GM12874 (cell line): ENCODE results near the gene SMIM24.
A peak's percentile ranks its signal among the peaks of the same experiment; 100 is the strongest.

ENCODE experiments used
- TF ChIP-seq, protein P1 (sequence below): IDR thresholded peaks from 2 replicates; pipeline ENCODE4 v1.5.1; 2011; ENCODE audit warnings: low read depth, mild to moderate bottlenecking, control low read depth, low read length, moderate library complexity; ENCODE audit not compliant: insufficient read depth

The SMIM24 gene

DNA sequence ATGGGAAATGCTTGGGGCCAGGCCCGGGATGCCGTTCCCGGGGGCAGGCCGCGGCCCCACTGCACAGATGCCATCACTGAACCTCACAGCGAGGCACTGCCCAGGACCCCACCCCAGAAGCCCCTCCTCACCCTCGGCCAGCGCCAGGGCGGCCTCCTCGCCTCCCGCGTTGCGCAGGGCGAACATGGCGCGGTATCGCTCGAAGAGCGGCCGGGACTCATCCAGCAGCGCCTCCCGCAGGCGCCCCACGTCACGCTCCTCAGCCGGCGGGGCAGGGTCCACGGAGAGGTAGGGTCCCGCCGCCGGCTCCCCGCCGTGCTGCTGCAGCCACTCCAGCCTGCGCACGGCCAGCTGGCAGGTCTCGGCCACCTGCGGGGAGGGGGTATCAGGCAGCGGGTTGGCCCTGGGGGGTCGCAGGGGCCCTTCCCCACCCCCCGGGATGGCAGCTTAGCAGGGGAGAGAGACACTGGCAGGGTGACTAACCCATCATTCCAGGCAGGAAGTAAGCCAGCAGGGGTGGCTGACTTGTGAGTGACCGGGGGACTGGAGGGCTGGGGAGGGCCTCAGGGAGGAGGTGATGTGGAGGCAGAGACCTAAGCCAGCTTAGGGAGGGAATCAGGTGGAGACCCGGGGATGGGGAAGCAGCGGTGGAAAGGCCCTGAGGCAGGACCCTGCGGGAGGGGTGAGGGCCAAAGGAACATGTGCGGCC is 12.0 kb upstream of the SMIM24 start:
- TF ChIP-seq, protein P1, sequence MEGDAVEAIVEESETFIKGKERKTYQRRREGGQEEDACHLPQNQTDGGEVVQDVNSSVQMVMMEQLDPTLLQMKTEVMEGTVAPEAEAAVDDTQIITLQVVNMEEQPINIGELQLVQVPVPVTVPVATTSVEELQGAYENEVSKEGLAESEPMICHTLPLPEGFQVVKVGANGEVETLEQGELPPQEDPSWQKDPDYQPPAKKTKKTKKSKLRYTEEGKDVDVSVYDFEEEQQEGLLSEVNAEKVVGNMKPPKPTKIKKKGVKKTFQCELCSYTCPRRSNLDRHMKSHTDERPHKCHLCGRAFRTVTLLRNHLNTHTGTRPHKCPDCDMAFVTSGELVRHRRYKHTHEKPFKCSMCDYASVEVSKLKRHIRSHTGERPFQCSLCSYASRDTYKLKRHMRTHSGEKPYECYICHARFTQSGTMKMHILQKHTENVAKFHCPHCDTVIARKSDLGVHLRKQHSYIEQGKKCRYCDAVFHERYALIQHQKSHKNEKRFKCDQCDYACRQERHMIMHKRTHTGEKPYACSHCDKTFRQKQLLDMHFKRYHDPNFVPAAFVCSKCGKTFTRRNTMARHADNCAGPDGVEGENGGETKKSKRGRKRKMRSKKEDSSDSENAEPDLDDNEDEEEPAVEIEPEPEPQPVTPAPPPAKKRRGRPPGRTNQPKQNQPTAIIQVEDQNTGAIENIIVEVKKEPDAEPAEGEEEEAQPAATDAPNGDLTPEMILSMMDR, result 0 out of 2 replicates have a peak, but pooled peaks have one; percentile 2

DNA sequence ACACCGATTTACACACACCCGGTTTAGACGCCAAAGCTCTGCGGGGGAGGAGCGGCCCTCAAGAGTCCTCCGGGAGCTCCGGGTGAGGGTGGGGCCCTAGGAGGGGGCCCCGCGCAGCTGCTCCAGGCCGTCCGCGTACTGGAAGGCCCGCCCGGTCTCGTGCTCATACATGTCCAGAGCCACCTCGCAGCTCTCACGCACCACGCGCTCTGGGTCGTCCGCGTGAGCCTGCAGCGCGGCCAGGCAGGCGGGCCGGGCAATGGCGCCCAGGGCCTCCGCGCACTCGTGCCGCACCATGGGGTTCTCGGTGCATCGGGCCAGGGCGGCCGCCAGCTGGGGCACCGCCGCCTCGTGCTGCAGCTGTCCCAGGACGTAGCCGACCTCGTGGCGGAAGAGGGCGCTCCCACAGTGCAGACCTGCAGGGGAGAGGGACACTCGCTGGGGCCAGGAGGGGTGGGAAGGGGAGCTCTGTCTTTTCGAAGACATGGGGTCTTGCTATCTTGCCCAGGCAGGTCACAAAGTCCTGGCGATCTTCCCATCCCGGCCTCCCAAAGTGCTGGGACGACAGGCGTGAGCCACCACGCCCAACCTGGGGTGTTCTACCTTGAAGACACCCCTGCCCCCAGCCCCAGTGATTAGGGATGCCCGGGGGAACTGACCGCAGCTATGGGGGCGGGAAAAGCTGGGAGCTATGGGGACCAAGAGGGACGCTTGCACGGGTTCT is 11.2 kb upstream of the SMIM24 start:
- TF ChIP-seq, protein P1, result no peak

DNA sequence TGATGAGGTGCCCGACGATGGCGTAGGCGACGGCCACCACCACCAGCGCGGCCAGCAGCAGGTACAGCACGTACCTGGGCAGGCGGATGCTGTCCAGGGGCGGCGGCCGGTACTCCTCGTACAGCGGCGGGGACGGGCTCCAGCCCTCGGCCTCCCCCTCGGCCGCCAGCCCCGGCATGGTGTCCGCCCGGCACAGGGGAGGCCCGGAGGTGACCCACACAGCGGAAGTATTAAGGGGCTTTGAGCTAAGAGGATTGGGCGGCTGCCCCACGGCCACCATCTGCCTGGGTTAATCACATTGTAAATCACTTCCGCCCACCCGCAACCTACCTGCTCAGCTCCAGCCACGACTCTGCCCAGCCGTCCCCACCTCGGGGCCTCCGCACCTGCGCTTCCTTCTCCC is 2.9 kb upstream of the SMIM24 start, which contains the start of gene SMIM44:
SMIM44 (minus strand) TSS at position 216 of the 403 bp plus-strand sequence; CDS start at position 178, 38 bp downstream.
- TF ChIP-seq, protein P1, result no peak

DNA sequence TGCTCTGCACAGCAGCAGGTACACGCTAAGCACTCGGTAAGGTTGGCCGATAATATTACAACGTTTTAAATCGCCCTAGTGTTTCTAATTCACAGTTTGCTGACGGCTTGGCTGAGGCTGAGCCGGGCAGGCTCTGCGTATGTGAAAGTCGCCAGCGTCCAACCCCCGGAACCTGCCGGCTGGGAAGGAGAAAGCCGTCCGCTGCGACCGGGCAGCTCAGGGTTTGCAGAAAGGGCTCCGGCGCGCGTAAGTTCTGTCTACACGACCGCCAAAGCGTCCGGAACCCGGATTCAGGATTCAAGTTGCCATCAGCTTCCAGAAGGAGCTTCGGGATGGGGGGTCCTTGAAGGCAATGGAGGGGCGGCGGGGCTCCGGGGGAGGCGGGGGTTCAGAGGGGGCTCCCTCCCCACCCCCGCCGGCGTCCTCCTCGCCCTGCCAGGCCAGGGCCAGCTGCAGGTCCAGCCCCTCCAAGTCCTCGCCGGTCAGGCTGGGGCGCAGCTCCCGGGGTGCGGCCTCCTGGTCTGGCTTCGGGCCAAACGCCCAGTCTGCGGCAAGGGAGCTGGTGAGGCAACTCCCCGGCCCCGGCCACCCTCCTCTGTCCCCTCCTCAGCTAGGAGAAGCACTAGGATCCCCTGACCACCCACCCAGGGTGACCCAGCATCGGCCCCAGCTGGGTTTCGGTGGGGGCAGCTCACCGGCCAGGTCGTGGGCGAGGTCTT is 2.3 kb upstream of the SMIM24 start:
- TF ChIP-seq, protein P1, result no peak

DNA sequence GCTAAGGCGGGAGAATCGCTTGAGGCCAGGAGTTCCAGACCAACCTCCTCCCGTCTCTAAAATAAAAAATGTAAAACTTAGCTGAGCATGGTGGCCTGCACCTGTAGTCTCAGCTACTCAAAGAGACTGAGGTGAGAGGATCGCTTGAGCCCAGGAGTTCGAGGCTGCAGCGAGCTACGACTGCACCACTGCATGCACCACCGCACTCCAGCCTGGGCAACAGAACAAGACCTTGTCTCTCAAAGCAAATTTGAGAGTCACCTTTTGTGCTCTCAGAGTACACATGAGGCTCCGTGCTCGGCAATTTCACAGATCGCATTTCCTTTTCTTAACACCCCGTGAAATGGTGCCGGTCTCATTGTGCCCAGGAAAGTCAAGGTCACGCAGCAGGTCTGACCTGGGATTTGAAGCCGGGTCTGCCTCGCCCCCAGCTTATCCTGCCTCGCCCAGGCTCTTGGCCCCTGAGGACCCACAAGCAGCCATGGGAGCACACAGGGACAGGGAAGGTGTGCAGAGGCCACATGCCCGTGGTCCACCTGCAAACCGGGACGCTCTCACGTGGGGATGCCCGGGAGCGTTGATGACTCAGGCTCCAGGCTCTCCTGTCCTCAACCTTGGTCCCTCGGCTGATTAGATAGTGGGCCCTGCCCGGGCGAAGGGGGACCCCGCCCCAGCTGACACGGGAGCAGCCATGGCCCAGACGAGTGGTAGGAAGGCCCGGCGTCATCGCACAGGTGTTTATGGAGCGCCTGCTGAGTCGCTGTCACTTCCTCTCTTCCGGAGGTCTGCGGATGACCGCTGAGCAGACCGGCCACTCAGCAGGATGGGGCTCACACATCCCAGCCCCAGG is 1.1 kb upstream of the SMIM24 start:
- TF ChIP-seq, protein P1, result no peak

DNA sequence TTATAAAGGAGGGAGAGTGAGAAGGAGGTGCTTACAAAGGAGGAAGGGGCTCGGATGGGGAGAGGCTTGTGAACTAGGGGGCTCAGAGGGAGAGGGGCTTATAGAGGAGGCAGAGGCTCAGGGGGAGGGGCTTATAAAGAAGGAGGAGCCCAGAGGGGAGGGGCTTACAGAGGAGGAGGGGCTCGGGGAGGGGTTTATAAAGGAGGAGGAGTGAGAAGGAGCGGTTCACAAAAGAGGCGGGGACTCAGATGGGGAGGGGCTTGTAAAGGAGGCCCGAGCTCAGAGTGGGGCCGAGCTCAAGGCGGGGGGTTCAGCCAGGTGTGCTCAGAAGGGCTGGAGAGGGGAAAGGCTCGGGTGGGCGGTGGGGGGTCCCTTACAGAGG is 500 bp downstream of the SMIM24 start:
- TF ChIP-seq, protein P1, result no peak
